GM19395 (cell line): ENCODE measurements around the gene SIGLEC7.
A peak's percentile ranks its signal among the peaks of the same experiment; 100 is the strongest.

Source experiments
- ATAC-seq: cut with Tn5 transposase; IDR thresholded peaks from one replicate; pipeline ENCODE4 v1.9.1; 2021; ENCODE audit warnings: mild to moderate bottlenecking, moderate library complexity; ENCODE audit not compliant: unreplicated experiment

Gene SIGLEC7

DNA sequence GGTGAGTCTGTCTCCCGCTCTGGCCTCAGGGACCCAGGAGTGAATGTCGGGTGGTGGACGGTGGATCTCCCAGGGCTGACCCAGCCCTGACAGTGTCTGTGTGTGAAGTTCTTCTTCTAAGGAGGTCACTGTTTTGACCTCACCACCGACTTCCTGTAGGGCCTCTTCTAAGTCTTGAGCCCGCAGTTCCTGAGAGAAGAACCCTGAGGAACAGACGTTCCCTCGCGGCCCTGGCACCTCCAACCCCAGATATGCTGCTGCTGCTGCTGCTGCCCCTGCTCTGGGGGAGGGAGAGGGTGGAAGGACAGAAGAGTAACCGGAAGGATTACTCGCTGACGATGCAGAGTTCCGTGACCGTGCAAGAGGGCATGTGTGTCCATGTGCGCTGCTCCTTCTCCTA lies at the start of gene SIGLEC7:
TSS of gene SIGLEC7 (plus strand) at position 183 of the 400 bp plus-strand sequence. CDS start at position 252, 69 bp downstream.
- ATAC-seq: no peak

DNA sequence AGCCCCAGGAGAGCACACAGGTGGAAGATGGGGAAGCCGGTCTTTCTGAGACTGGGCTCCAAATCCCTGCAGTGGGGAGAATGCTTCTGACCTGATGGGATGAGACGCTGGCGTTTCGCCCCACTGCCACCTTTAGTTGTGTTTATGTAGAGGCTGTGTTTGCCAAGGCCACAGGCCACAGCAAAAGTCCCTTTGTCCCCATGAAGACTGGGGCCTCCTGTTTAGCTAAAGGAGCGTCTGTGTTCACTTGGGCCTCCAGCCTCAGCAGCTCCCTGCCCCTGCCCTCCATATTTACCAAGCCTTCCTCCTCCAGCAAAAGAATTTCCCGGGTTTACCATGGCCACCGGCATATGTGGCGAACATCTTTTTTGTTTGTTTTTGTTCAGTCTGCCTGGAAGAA lies 49.0 kb upstream of the SIGLEC7 start:
- no peak for ATAC-seq

- no peak for ATAC-seq
These were observed 48.4 kb upstream of the SIGLEC7 start for GRCh38 chr19:51093510-51094345.

DNA sequence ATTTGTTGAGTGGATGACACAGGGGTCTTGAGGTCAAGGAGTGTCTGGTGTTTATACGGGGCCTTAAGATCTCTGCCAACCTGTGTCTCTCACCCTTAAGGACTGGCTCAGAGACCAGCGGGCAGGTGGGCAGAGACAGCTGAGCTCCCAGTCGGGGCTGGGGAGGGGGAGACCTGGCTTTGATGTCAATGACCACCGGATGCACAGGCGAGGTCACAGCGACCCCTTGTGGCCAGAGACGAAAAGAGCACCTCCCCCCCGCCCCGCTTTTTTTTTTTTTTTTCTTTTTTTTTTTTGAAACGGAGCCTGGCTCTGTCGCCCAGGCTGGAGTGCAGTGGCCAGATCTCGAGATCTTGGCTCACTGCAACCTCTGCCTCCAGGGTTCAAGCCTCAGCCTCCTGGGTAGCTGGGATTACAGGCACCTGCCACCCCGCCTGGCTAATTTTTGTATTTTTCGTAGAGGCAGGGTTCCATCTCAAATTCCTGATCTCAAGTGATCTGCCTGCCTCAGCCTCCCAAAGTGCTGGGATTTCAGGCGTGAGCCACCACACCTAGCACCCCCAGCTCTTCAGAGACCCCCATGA lies 47.3 kb upstream of the SIGLEC7 start:
- no peak for ATAC-seq

- no peak for ATAC-seq
These were observed 45.5 kb upstream of the SIGLEC7 start for GRCh38 chr19:51096473-51097165.

- ATAC-seq: no peak
These were observed 44.8 kb upstream of the SIGLEC7 start for GRCh38 chr19:51097166-51097738.

DNA sequence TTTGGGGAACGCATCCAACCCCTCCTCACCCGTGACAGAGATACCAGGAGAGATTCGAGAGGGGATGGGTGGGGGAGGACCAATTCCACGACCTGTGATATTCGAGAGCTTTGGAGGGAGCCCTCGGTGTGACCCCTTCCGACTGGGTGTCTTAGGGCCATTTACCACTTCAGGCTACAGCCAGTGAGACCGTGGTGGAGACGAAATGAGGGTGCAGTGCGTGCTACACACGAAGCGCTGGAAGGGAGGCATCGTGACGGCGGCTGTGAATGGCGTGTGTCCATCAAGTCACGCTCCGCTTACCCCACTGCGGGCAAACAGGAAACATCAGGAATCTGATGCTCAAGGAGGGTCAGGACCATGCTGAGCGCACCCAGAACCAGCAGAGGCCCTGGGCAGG lies 44.3 kb upstream of the SIGLEC7 start:
- no peak for ATAC-seq

DNA sequence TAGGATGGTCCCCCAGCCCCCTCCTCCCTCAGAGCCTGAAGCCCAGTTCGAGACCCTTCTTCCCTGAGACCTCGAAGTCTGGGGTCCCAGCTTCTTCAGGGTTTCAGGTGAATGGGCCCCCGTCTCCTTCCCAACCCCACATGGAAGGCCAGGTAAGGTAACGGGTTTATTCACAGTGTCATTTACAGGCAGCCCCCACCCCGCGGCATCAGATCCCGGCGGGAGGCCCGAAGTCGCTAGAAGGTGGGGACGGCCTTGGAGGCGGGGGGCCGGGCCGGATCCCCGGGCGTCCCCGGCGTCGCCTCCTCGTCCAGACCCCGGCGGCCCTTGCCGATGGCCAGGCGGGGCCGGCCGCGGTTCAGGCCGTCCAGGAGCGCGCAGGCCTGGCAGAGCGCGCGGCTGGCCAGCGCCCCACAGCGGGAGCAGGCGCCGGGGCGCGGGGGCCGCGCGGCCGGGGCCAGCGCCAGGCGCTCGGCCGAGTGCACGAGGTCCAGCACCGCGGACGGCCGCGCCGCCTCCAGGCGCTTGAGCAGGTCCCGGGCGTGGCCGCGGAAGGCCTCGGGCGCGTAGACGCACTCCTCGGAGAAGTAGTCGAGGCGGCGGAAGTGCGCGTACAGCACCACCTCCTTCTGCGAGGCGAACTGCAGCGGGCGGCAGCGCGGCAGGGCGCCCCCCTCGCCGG lies 43.6 kb upstream of the SIGLEC7 start:
- ATAC-seq: no peak

DNA sequence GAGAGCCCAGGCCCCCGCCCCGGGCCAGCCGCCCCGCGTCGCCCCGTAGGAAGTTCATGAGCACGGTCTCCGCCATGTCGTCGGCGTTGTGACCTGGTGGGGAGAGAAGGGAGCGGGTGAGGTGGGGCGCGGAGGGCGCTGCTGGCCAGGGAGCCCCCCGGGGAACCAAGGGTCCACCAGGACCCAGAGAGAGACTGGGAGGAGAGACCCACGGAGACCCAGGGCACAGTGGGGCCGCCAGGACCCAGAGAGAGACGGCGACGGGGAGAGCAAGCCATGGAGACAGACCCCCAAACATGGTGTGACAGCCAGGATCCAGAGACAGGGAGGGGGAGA lies 43.1 kb upstream of the SIGLEC7 start:
- no peak for ATAC-seq

- no peak for ATAC-seq
These were observed 41.5 kb upstream of the SIGLEC7 start for GRCh38 chr19:51100601-51101000.

GRCh38 chr19:51101171-51101865 lies 40.8 kb upstream of the SIGLEC7 start:
- no peak for ATAC-seq

DNA sequence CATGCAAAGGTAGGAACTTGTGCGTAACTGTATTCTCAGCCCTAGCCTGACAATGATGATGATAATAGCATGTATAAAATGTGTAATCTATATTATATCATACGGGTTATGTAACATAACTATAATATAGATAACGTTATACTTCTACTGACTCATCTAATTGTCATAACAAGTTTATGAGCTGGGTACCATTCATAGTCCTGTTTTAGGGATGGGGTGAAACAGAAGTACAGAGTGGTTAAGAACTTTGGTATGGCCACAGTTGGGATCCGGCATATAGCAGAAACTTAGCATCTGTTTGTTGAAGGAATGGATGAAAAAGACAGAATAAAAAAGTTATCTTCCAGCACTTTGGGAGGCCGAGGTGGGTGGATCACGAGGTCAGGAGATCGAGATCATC lies 39.1 kb upstream of the SIGLEC7 start:
- ATAC-seq: no peak

- ATAC-seq: no peak
These were observed 38.2 kb upstream of the SIGLEC7 start for GRCh38 chr19:51103926-51104341.

- ATAC-seq: no peak
These were observed 34.6 kb upstream of the SIGLEC7 start for GRCh38 chr19:51107406-51108065.

- ATAC-seq: peak; percentile 95
These were observed 33.9 kb upstream of the SIGLEC7 start, which contains the start of gene CTU1 for GRCh38 chr19:51108066-51108804. Gene CTU1, minus strand, starts transcription at chr19:51108409. Its CDS starts 3,840 bp downstream, at chr19:51104569.

- peak; percentile 34 for ATAC-seq
These were observed 33.3 kb upstream of the SIGLEC7 start for GRCh38 chr19:51108805-51109146.

DNA sequence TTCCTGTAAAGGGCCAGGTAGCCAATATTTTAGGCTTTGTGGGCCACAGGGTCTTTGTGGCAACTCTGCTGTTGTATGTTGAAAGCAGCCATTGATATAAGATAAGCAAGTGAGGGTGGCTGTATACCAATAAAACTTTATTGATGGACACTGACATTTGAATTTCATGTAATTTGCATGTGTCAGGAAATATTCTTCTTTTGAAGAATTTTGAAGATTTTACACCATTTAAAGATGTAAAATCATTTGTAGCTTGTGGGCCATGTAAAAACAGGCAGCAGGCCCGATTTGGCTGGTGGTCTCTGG lies 31.5 kb upstream of the SIGLEC7 start:
- no peak for ATAC-seq

GRCh38 chr19:51111606-51112005 lies 30.5 kb upstream of the SIGLEC7 start:
- no peak for ATAC-seq

- ATAC-seq: no peak
These were observed 27.9 kb upstream of the SIGLEC7 start for GRCh38 chr19:51114087-51114729.
